Liver (tissue), 3 donors: Measurements from ENCODE around the gene ATP6V0D1.

ENCODE experiments used
- CTCF ChIP-seq: fragments of 150-350 bp; IDR thresholded peaks from 2 replicates; pipeline ENCODE4 v1.5.1; 2017; ENCODE audit warnings: improper control_type of control experiment, low read depth, low read length; ENCODE audit not compliant: missing input control
- GABPA ChIP-seq, 2 donors: IDR thresholded peaks in 1 of 2; conservative IDR thresholded peaks in 1 of 2; 2 replicates each; pipeline ENCODE4 v1.6.1; 2016; ENCODE audit warnings: antibody characterized with exemption in 2 of 2, mild to moderate bottlenecking in 1 of 2, moderate library complexity in 1 of 2
- MAX ChIP-seq: IDR thresholded peaks from 2 replicates; pipeline ENCODE4 v1.6.1; 2016; ENCODE audit warnings: antibody characterized with exemption
- RAD21 ChIP-seq, 2 donors: IDR thresholded peaks; 2 replicates each; pipeline ENCODE4 v1.6.1; 2016; ENCODE audit warnings: antibody characterized with exemption in 2 of 2, mild to moderate bottlenecking in 2 of 2
- SP1 ChIP-seq: IDR thresholded peaks from 2 replicates; pipeline ENCODE4 v1.6.1; 2018; ENCODE audit warnings: antibody characterized with exemption, mild to moderate bottlenecking
- YY1 ChIP-seq: IDR thresholded peaks from 2 replicates; pipeline ENCODE4 v1.6.1; 2016; ENCODE audit warnings: antibody characterized with exemption, mild to moderate bottlenecking
- TF ChIP-seq, protein P1 (sequence below): IDR thresholded peaks from 2 replicates; pipeline ENCODE4 v1.6.1; 2016; ENCODE audit warnings: antibody characterized with exemption
- TF ChIP-seq, protein P2 (sequence below): IDR thresholded peaks from 2 replicates; pipeline ENCODE4 v1.6.1; 2016; ENCODE audit warnings: antibody characterized with exemption, mild to moderate bottlenecking
- donor health status: healthy.
- donor health status: healthy.

- TF ChIP-seq CTCF (no peak), YY1 (no peak), RAD21 (IDR thresholded peaks at IDR 0.05) (no peak), SP1 (no peak), MAX (no peak), GABPA (IDR thresholded peaks at IDR 0.05 in 1 of 2, conservative IDR thresholded peaks at IDR 0.05 in 1 of 2) (no peak)
- TF ChIP-seq, protein P1, sequence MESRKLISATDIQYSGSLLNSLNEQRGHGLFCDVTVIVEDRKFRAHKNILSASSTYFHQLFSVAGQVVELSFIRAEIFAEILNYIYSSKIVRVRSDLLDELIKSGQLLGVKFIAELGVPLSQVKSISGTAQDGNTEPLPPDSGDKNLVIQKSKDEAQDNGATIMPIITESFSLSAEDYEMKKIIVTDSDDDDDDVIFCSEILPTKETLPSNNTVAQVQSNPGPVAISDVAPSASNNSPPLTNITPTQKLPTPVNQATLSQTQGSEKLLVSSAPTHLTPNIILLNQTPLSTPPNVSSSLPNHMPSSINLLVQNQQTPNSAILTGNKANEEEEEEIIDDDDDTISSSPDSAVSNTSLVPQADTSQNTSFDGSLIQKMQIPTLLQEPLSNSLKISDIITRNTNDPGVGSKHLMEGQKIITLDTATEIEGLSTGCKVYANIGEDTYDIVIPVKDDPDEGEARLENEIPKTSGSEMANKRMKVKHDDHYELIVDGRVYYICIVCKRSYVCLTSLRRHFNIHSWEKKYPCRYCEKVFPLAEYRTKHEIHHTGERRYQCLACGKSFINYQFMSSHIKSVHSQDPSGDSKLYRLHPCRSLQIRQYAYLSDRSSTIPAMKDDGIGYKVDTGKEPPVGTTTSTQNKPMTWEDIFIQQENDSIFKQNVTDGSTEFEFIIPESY = no peak
- TF ChIP-seq, protein P2, sequence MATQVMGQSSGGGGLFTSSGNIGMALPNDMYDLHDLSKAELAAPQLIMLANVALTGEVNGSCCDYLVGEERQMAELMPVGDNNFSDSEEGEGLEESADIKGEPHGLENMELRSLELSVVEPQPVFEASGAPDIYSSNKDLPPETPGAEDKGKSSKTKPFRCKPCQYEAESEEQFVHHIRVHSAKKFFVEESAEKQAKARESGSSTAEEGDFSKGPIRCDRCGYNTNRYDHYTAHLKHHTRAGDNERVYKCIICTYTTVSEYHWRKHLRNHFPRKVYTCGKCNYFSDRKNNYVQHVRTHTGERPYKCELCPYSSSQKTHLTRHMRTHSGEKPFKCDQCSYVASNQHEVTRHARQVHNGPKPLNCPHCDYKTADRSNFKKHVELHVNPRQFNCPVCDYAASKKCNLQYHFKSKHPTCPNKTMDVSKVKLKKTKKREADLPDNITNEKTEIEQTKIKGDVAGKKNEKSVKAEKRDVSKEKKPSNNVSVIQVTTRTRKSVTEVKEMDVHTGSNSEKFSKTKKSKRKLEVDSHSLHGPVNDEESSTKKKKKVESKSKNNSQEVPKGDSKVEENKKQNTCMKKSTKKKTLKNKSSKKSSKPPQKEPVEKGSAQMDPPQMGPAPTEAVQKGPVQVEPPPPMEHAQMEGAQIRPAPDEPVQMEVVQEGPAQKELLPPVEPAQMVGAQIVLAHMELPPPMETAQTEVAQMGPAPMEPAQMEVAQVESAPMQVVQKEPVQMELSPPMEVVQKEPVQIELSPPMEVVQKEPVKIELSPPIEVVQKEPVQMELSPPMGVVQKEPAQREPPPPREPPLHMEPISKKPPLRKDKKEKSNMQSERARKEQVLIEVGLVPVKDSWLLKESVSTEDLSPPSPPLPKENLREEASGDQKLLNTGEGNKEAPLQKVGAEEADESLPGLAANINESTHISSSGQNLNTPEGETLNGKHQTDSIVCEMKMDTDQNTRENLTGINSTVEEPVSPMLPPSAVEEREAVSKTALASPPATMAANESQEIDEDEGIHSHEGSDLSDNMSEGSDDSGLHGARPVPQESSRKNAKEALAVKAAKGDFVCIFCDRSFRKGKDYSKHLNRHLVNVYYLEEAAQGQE = no peak
These were observed 17.3 kb downstream of the ATP6V0D1 start for GRCh38 chr16:67463691-67464090.
